BJ (cell line): ENCODE measurements around the gene SEPTIN3. TPM values are rescaled to one million over a fixed set of nuclear protein-coding genes. Genes with fewer than 3 reads are reported as not detected.

Experiments
- CTCF ChIA-PET: fragments of 350-600 bp; formaldehyde crosslinking; extraction: SDS; loops from one replicate; lab custom pipeline; 2021; ENCODE audit warnings: antibody characterized with exemption, inconsistent platforms; lab: Yijun Ruan, JAX
- POLR2A ChIA-PET: fragments of 300-600 bp; sonication (Branson Sonifier 250); formaldehyde crosslinking; extraction: SDS; loops from one replicate; lab custom pipeline; 2021; ENCODE audit warnings: antibody characterized with exemption; lab: Charles Lee
- DNase-seq: peaks from one replicate; pipeline ENCODE4 v3.0.0-alpha.2; 2011; ENCODE audit warnings: low read depth
- H3K27me3 ChIP-seq: 2 replicates; pipeline ENCODE4 v1.6.0; 2011; ENCODE audit warnings: low read length; ENCODE audit not compliant: control insufficient read depth, insufficient read depth
- H3K36me3 ChIP-seq: 2 replicates; pipeline ENCODE4 v1.5.1; 2011; ENCODE audit warnings: low read length; ENCODE audit not compliant: control insufficient read depth, insufficient read depth
- H3K4me3 ChIP-seq: 2 replicates; pipeline ENCODE4 v1.5.1; 2011; ENCODE audit warnings: low read depth, mild to moderate bottlenecking, control low read depth, low read length
- CTCF ChIP-seq: IDR thresholded peaks from 2 replicates; pipeline ENCODE4 v1.5.1; 2011; ENCODE audit warnings: low read depth, mild to moderate bottlenecking, control low read depth, inconsistent platforms, low read length, moderate library complexity; ENCODE audit not compliant: insufficient read depth
- polyA minus RNA-seq: library from RNA; depleted of rRNA, polyadenylated mRNA; stranded (reverse); fragments of >200 nt; gene quantifications from 2 replicates; pipeline ENCODE4 v1.2.3, GENCODE V29; 2011; rRNA and poly(A)+ RNA removed
- polyA plus RNA-seq: library from polyadenylated mRNA; depleted of rRNA; stranded (reverse); fragments of >200 nt; gene quantifications from 2 replicates; pipeline ENCODE4 v1.2.3, GENCODE V29; 2011; rRNA removed

The SEPTIN3 gene
- polyA plus RNA-seq (0.02 and 0.06 TPM in 2 replicates), polyA minus RNA-seq (0.05 and 0.09 TPM in 2 replicates)

DNA sequence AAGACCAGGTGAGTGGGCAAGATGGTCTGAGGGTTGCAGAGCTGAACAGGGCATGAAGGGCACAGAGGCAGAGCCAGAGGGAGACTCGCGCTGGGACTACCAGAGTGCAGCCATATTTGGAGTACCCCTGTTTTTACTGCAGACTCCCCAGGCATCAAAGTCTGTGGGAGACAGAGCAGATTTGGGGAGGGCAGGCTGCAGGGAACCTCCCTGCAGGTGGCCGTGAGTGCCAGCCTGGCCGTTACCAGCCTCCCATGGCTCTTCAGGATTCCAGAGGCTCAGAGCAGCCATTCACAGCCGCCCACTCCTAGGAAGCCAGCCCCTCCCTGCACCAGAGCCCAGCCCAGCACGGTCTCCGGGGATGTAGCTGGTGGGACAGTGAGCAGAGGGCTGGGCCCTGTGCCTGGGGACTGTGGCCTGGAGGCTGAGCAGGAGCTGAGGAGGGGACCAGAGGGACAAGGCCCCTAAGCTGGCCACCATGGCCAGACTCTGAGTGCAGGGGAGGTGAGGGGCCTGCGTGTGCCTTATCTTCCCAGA lies at the start of gene SEPTIN3:
SEPTIN3 (plus strand) TSS at position 334 of the 537 bp plus-strand sequence. CDS start 2,050 bp downstream, outside the sequence.
- Histone ChIP-seq H3K4me3 (no peak within 1 kb of the TSS), H3K36me3 (no peaks in the 10 kb centered on the region), H3K27me3 (peaks cover 7% of the 10 kb centered on the region; the same call in 1 of the 2 replicates)
- POLR2A ChIA-PET = no interaction called here
- DNase-seq = no peak
- no peak for TF ChIP-seq CTCF
- CTCF ChIA-PET = interaction anchor here (0.7 to 3.6 kb wide), 6 partner anchors 8 to 504 kb away, joined by 3 to 18 read pairs (median 3); no protein-coding TSS in a partner anchor

- DNase-seq = no peak
- CTCF ChIA-PET = interaction anchor here (0.6 kb wide), 1 partner anchor 305 kb away, joined by 3 read pairs; no protein-coding TSS in a partner anchor
- no peak for TF ChIP-seq CTCF
- H3K27me3 ChIP-seq = peaks cover 20% of the 10 kb centered on the region
- POLR2A ChIA-PET = no interaction called here
- no peaks in the 10 kb centered on the region for H3K36me3 ChIP-seq
- H3K4me3 ChIP-seq = no peak overlapping the region
Measured at GRCh38 chr22:41920271-41920976, 48.8 kb upstream of the SEPTIN3 start.

GRCh38 chr22:41922328-41922727 lies 46.9 kb upstream of the SEPTIN3 start:
- DNase-seq = no peak
- no peak for TF ChIP-seq CTCF
- peaks cover 10% of the 10 kb centered on the region; the same call in 1 of the 2 replicates for H3K27me3 ChIP-seq
- CTCF ChIA-PET = interaction anchor here (0.7 to 2.8 kb wide), 4 partner anchors 19 to 225 kb away, joined by 3 to 8 read pairs (median 6); no protein-coding TSS in a partner anchor
- no peak overlapping the region for H3K4me3 ChIP-seq
- no peaks in the 10 kb centered on the region for H3K36me3 ChIP-seq
- POLR2A ChIA-PET = no interaction called here

- H3K27me3 ChIP-seq = peaks cover 10% of the 10 kb centered on the region; the same call in 1 of the 2 replicates
- TF ChIP-seq CTCF = no peak
- no peak for DNase-seq
- ChIA-PET CTCF (interaction anchor here (0.7 to 2.8 kb wide), 6 partner anchors 16 to 226 kb away, joined by 3 to 8 read pairs (median 4); no protein-coding TSS in a partner anchor), POLR2A (no interaction called here)
- no peak overlapping the region for H3K4me3 ChIP-seq
- no peaks in the 10 kb centered on the region for H3K36me3 ChIP-seq
Measured at GRCh38 chr22:41922940-41923594, 46.2 kb upstream of the SEPTIN3 start.
